ENCODE data around the gene NFIA. TPM values are rescaled to one million over a fixed set of nuclear protein-coding genes. Genes with fewer than 3 reads are reported as not detected.

NFIA gene
- total and polyA plus RNA-seq, 9 of the 15 experiments (the other 6 are each of a cell fraction or from before 2014, with no cell fraction given), result 5.3 to 24.9 (median 9.8) TPM

GRCh38 chr1:61481315-61481715 is 399.0 kb downstream of the NFIA start:
- DNase-seq (ENCODE audit: extremely low read depth in 1 of 4, low spot score in 3 of 4), result no peak

More at GRCh38 chr1:61481315-61481715, 399.0 kb downstream of the NFIA start:
- Histone ChIP-seq H4K20me1 (replicated peaks; ENCODE audit: control insufficient read depth, insufficient read depth, low read length) (no peaks in the 10 kb centered on the region), H3K27me3 (ENCODE audit: control insufficient read depth in 2 of 2, insufficient read depth in 2 of 2, low read length in 2 of 2) (peaks cover 15 to 38% of the 10 kb centered on the region in 2 experiments; a peak in 4 of 5 replicates), H3K36me3 (ENCODE audit: control insufficient read depth, insufficient read depth, low read length) (no peaks in the 10 kb centered on the region), H3K79me2 (ENCODE audit: control insufficient read depth, insufficient read depth, low read length) (no peaks in the 10 kb centered on the region), H3K9me3 (replicated peaks; ENCODE audit: control insufficient read depth, insufficient read depth, low read depth, low read length) (no peaks in the 10 kb centered on the region), H2AFZ (ENCODE audit: low read depth, low read length) (no peak overlapping the region), H3K9me1 (ENCODE audit: control insufficient read depth, insufficient read depth, low read length) (no peaks in the 10 kb centered on the region), H3K4me1 (replicated peaks in 1 of 2; ENCODE audit: control insufficient read depth in 2 of 2, insufficient read depth in 2 of 2, low read length in 2 of 2) (no peaks in the 10 kb centered on the region), H3K4me3 (no peak overlapping the region), H3K4me2 (ENCODE audit: insufficient read depth, low read length) (no peak overlapping the region), H3K9ac (ENCODE audit: insufficient read depth in 1 of 2, low read depth in 2 of 2, low read length in 2 of 2) (no peak overlapping the region), H3K27ac (ENCODE audit: extremely low read depth, low read depth, low read length) (no peak overlapping the region)
- TF ChIP-seq BDP1 (IDR thresholded peaks at IDR 0.05; ENCODE audit: insufficient read depth, insufficient read length) (no peak), EGR1 (conservative IDR thresholded peaks at IDR 0.05) (no peak), KDM1A (IDR thresholded peaks at IDR 0.05) (no peak), RBM22 (IDR thresholded peaks at IDR 0.05; ENCODE audit: low read depth, low read length, poor library complexity, severe bottlenecking) (no peak), MXD1 (CRISPR knock-in tag; IDR thresholded peaks at IDR 0.05; ENCODE audit: borderline replicate concordance, poor library complexity, severe bottlenecking) (no peak), JUNB (CRISPR knock-in tag; conservative IDR thresholded peaks at IDR 0.05) (no peak), HDAC8 (tag; IDR thresholded peaks at IDR 0.05) (no peak), SMARCA4 (IDR thresholded peaks at IDR 0.05) (no peak), ZC3H8 (IDR thresholded peaks at IDR 0.05) (no peak), ZNF561 (CRISPR knock-in tag; conservative IDR thresholded peaks at IDR 0.05) (no peak), RBM17 (IDR thresholded peaks at IDR 0.05; ENCODE audit: borderline replicate concordance, low read depth, low read length) (no peak), E2F6 (IDR thresholded peaks at IDR 0.05; ENCODE audit: borderline replicate concordance in 1 of 2, extremely low read depth in 1 of 2, insufficient read depth in 1 of 2, insufficient read length in 1 of 2, low read depth in 1 of 2, low read length in 1 of 2, poor library complexity in 1 of 2, severe bottlenecking in 1 of 2) (no peak), BCOR (IDR thresholded peaks at IDR 0.05) (no peak), NFRKB (IDR thresholded peaks at IDR 0.05; ENCODE audit: low read depth) (no peak), AFF4 (CRISPR knock-in tag; IDR thresholded peaks at IDR 0.05) (no peak), SNRNP70 (optimal IDR thresholded peaks at IDR 0.05; ENCODE audit: low read depth, low read length) (no peak), TRIM25 (IDR thresholded peaks at IDR 0.05; ENCODE audit: borderline replicate concordance) (no peak)
- WGBS (ENCODE audit: insufficient coverage, low coverage, missing lambda C conversion rate), result 0% methylated on average over 3 of the region's 3 CpGs
- CTCF ChIA-PET (ENCODE audit: low intra/inter-chr PET ratio), result no interaction called here
- in situ Hi-C loops (cut with MboI) (no loop called here), intact Hi-C loops (cut with micrococcal nuclease) (no loop called here)
- BruUV-seq (replicated peaks), result no TSS peak
- no peak for FAIRE-seq
- ATAC-seq, result no peak
- POLR2A ChIA-PET, result interaction anchor here (0.7 kb wide), 1 partner anchor 610 kb away, joined by 3 read pairs; no protein-coding TSS in a partner anchor
